CD4-positive, alpha-beta T cell treated with Interleukin-4 for 4 hours (primary cell): Measurements from ENCODE around the gene CAPN13.
"Not testable (repeated sequence)": the region's sequence is repeated elsewhere in the genome, so short reads cannot be mapped to it uniquely, and the experiment has no call there.

Experiments
- DNase-seq: peaks from one replicate; pipeline ENCODE4 v3.0.0-alpha.2; 2020

The CAPN13 gene

GRCh38 chr2:30702694-30703093, 104.6 kb downstream of the CAPN13 start:
- DNase-seq = no peak

- no peak for DNase-seq
Observed at GRCh38 chr2:30701782-30702181, 105.5 kb downstream of the CAPN13 start.

GRCh38 chr2:30697242-30698103, 109.8 kb downstream of the CAPN13 start:
- not testable (repeated sequence) for DNase-seq

GRCh38 chr2:30695749-30696148, 111.5 kb downstream of the CAPN13 start:
- no peak for DNase-seq

GRCh38 chr2:30694286-30695055, 112.8 kb downstream of the CAPN13 start:
- DNase-seq = no peak

GRCh38 chr2:30693821-30694281, 113.4 kb downstream of the CAPN13 start:
- no peak for DNase-seq

- no peak for DNase-seq
Observed at GRCh38 chr2:30692829-30693275, 114.4 kb downstream of the CAPN13 start.

- DNase-seq = no peak
Observed at GRCh38 chr2:30691948-30692828, 115.1 kb downstream of the CAPN13 start.

- no peak for DNase-seq
Observed at GRCh38 chr2:30691091-30691947, 115.9 kb downstream of the CAPN13 start.

GRCh38 chr2:30690126-30690561, 117.1 kb downstream of the CAPN13 start:
- no peak for DNase-seq

- DNase-seq = no peak
Observed at GRCh38 chr2:30689496-30690125, 117.6 kb downstream of the CAPN13 start.

- no peak for DNase-seq
Observed at GRCh38 chr2:30688956-30689401, 118.3 kb downstream of the CAPN13 start.

- DNase-seq = no peak
Observed at GRCh38 chr2:30686669-30687068, 120.6 kb downstream of the CAPN13 start.

- no peak for DNase-seq
Observed at GRCh38 chr2:30686000-30686399, 121.2 kb downstream of the CAPN13 start.

- DNase-seq = no peak
Observed at GRCh38 chr2:30684996-30685395, 122.2 kb downstream of the CAPN13 start.

- DNase-seq = no peak
Observed at GRCh38 chr2:30684516-30684915, 122.7 kb downstream of the CAPN13 start.

GRCh38 chr2:30684026-30684425, 123.2 kb downstream of the CAPN13 start:
- DNase-seq = no peak

GRCh38 chr2:30683236-30683956, 123.8 kb downstream of the CAPN13 start:
- DNase-seq = no peak

- DNase-seq = no peak
Observed at GRCh38 chr2:30681022-30681421, 126.2 kb downstream of the CAPN13 start.

- DNase-seq = no peak
Observed at GRCh38 chr2:30680121-30680520, 127.1 kb downstream of the CAPN13 start.
